ENCODE measurements around the gene HOXD1.

HOXD1 gene

DNA sequence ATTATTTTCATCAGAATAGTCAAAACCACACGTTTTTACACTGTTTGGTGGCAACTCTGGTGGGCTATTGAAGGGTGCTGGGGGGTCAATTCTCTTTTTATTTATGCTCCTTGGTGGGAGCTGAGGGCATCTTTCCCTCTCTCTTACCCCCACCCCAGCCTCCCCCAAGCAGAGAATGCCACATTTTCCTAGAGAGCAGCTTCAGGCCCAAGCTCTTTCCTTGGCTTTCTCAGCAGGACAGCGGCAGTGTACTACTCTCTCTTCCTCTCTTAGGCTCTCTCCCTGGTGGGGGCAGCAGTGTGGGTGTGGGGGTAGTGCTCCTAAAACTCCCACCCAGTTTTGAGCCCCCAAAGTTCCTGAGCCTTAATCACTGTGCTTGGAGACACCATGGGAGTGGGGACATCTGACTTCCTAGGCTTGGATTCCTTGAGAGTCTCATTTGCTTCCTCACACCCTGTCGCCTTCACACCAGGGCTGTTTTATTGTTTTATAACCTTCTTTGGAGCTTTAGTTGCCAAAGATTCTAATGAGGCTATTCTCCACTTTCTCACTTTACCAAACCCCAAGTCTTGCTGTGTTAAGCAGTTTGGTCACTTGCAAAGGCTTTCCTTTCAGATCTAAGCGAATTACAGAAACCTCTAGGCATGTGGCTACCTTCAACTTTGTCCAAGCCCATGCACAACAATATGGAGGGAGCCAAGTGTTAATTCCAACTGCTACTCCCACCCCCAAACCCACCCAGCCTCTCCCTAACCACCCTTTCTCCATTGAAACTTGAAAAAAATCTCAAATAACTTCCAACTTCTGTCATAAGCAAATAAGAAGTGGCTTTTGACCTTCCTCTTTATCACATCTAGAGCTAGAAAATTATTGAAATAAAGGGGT, 43.1 kb upstream of the HOXD1 start:
- TF ChIP-seq CTCF (IDR thresholded peaks at IDR 0.05; ENCODE audit: low read length, missing control alignments): no peak
- DNase-seq (ENCODE audit: low read depth): no peak
- H3K4me3 ChIP-seq (replicated peaks; ENCODE audit: low read depth, low read length): no peak overlapping the region

GRCh38 chr2:176146101-176146500, 42.4 kb upstream of the HOXD1 start:
- TF ChIP-seq CTCF (IDR thresholded peaks at IDR 0.05; ENCODE audit: low read length, missing control alignments): no peak
- no peak for DNase-seq (ENCODE audit: low read depth)
- H3K4me3 ChIP-seq (replicated peaks; ENCODE audit: low read depth, low read length): no peak overlapping the region

GRCh38 chr2:176146645-176147044, 41.8 kb upstream of the HOXD1 start:
- no peak for TF ChIP-seq CTCF (IDR thresholded peaks at IDR 0.05; ENCODE audit: low read length, missing control alignments)
- H3K4me3 ChIP-seq (replicated peaks; ENCODE audit: low read depth, low read length): no peak overlapping the region
- no peak for DNase-seq (ENCODE audit: low read depth)

DNA sequence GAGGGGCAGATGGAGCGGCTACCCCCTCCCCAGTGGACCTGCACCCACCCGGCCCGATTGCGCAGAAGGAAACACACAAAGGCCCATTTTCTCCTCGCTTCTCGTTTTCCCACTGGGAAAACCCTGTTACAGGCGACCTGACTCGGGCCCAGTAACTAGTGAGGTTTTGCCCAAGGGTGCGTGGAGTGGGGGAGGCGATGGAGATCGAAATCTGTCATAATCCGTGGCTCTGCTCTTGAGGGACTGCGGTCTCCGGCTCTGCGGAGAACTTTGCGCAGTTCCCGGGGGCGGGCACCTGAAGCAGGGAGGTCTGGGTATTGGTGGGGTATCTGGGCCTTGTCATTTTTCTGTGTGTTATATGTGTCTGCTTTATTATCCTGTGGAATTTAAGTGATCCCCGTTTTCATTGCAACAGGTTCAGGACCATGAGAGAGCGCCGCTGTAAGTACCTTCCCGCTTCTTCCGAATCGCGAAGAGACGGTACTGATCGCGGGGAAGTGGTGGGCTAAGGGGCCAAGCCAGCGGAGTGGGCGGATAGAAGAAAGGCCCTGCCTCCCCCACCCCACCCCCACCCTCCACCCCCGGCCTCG, 41.2 kb upstream of the HOXD1 start:
- DNase-seq (ENCODE audit: low read depth): no peak
- no peak for TF ChIP-seq CTCF (IDR thresholded peaks at IDR 0.05; ENCODE audit: low read length, missing control alignments)
- no peak overlapping the region for H3K4me3 ChIP-seq (replicated peaks; ENCODE audit: low read depth, low read length)

GRCh38 chr2:176147800-176148496, 40.5 kb upstream of the HOXD1 start:
- no peak overlapping the region for H3K4me3 ChIP-seq (replicated peaks; ENCODE audit: low read depth, low read length)
- no peak for TF ChIP-seq CTCF (IDR thresholded peaks at IDR 0.05; ENCODE audit: low read length, missing control alignments)
- DNase-seq (ENCODE audit: low read depth): no peak

- no peak overlapping the region for H3K4me3 ChIP-seq (replicated peaks; ENCODE audit: low read depth, low read length)
- DNase-seq (ENCODE audit: low read depth): no peak
- TF ChIP-seq CTCF (IDR thresholded peaks at IDR 0.05; ENCODE audit: low read length, missing control alignments): no peak
Observed at GRCh38 chr2:176148751-176149421, 39.6 kb upstream of the HOXD1 start.

Data from fibroblast of pulmonary artery (primary cell).